Astrocyte (in vitro differentiated cells and primary cell): ENCODE measurements around the gene CREB1. TPM values are rescaled to one million over a fixed set of nuclear protein-coding genes. Genes with fewer than 3 reads are reported as not detected.
A peak's percentile ranks its signal among the peaks of the same experiment; 100 is the strongest.

Experiments used
- DNase-seq: peaks from one replicate; pipeline ENCODE4 v3.0.0-alpha.2; 2010; ENCODE audit warnings: low read depth
- FAIRE-seq: peaks from 2 replicates; lab custom pipeline; 2011; peaks lifted over from hg19 to GRCh38; lab: Jason Lieb, UNC
- H2AFZ ChIP-seq: 2 replicates; pipeline ENCODE4 v1.6.0; 2012; ENCODE audit warnings: low read depth, low read length, inconsistent platforms
- H3K27ac ChIP-seq: 2 replicates; pipeline ENCODE4 v1.5.1; 2011; ENCODE audit warnings: low read depth, low read length, inconsistent platforms
- H3K27me3 ChIP-seq: 2 replicates; pipeline ENCODE4 v1.6.0; 2011; ENCODE audit warnings: low read length, inconsistent platforms; ENCODE audit not compliant: insufficient read depth
- H3K36me3 ChIP-seq: 2 replicates; pipeline ENCODE4 v1.5.1; 2011; ENCODE audit warnings: low read length, inconsistent platforms; ENCODE audit not compliant: insufficient read depth
- H3K4me1 ChIP-seq: 2 replicates; pipeline ENCODE4 v1.5.1; 2011; ENCODE audit warnings: low read length, inconsistent platforms; ENCODE audit not compliant: insufficient read depth
- H3K4me2 ChIP-seq: 2 replicates; pipeline ENCODE4 v1.6.0; 2012; ENCODE audit warnings: low read length, inconsistent platforms
- H3K4me3 ChIP-seq: 2 replicates; pipeline ENCODE4 v1.5.1; 2011; ENCODE audit warnings: low read depth, mild to moderate bottlenecking, low read length, inconsistent platforms; ENCODE audit not compliant: insufficient read depth
- H3K79me2 ChIP-seq: 2 replicates; pipeline ENCODE4 v1.6.0; 2012; ENCODE audit warnings: mild to moderate bottlenecking, low read length, inconsistent platforms; ENCODE audit not compliant: insufficient read depth
- H3K9ac ChIP-seq: 2 replicates; pipeline ENCODE4 v1.6.0; 2012; ENCODE audit warnings: mild to moderate bottlenecking, low read length, inconsistent platforms
- H3K9me3 ChIP-seq: 2 replicates; pipeline ENCODE4 v1.5.1; 2012; ENCODE audit warnings: low read depth, mild to moderate bottlenecking, low read length, inconsistent platforms; ENCODE audit not compliant: insufficient read depth
- H4K20me1 ChIP-seq: 2 replicates; pipeline ENCODE4 v1.6.0; 2012; ENCODE audit warnings: low read length, inconsistent platforms; ENCODE audit not compliant: insufficient read depth
- H3K27ac Mint-ChIP-seq: one replicate; pipeline ENCODE4 v1.8.0; 2021; ENCODE audit warnings: mild to moderate bottlenecking, mixed read lengths; ENCODE audit not compliant: unreplicated experiment
- H3K27me3 Mint-ChIP-seq: one replicate; pipeline ENCODE4 v1.8.0; 2021; ENCODE audit warnings: low read depth, mixed read lengths; ENCODE audit not compliant: unreplicated experiment
- H3K36me3 Mint-ChIP-seq: one replicate; pipeline ENCODE4 v1.8.0; 2021; ENCODE audit warnings: low read depth, mixed read lengths; ENCODE audit not compliant: unreplicated experiment
- H3K4me1 Mint-ChIP-seq: one replicate; pipeline ENCODE4 v1.8.0; 2021; ENCODE audit warnings: low read depth, mixed read lengths; ENCODE audit not compliant: unreplicated experiment
- H3K4me3 Mint-ChIP-seq: one replicate; pipeline ENCODE4 v1.8.0; 2021; ENCODE audit warnings: mild to moderate bottlenecking, moderate library complexity, mixed read lengths; ENCODE audit not compliant: unreplicated experiment
- H3K9me3 Mint-ChIP-seq: one replicate; pipeline ENCODE4 v1.8.0; 2021; ENCODE audit warnings: mild to moderate bottlenecking, mixed read lengths; ENCODE audit not compliant: unreplicated experiment
- CTCF ChIP-seq: IDR thresholded peaks from 2 replicates; pipeline ENCODE4 v1.5.1; 2011; ENCODE audit warnings: low read depth, mild to moderate bottlenecking, inconsistent platforms, low read length, moderate library complexity; ENCODE audit not compliant: insufficient read depth
- EZH2 ChIP-seq: IDR thresholded peaks from 2 replicates; pipeline ENCODE4 v1.6.1; 2012; ENCODE audit warnings: mild to moderate bottlenecking, low read length, inconsistent platforms; ENCODE audit not compliant: insufficient read depth
- total RNA-seq: library from RNA; stranded (reverse); gene quantifications from 2 replicates; pipeline ENCODE4 v1.2.1, GENCODE V29; 2021

CREB1 gene
- total RNA-seq, 1 donor from 2014 or later: 63.3 TPM

GRCh38 chr2:207617011-207617671 is 87.4 kb downstream of the CREB1 start:
- peaks cover 7% of the 10 kb centered on the region for H3K36me3 Mint-ChIP-seq
- H3K4me3 Mint-ChIP-seq: peak overlapping the region; percentile 2
- no peaks in the 10 kb centered on the region for H3K27me3 Mint-ChIP-seq
- no peaks in the 10 kb centered on the region for H4K20me1 ChIP-seq
- H3K27ac ChIP-seq: peak overlapping the region; percentile 97
- peaks cover 2% of the 10 kb centered on the region for H3K36me3 ChIP-seq
- no peaks in the 10 kb centered on the region for H3K27me3 ChIP-seq
- TF ChIP-seq EZH2: no peak
- no peak for TF ChIP-seq CTCF
- peaks cover 21% of the 10 kb centered on the region for H3K4me1 ChIP-seq
- FAIRE-seq: peak; percentile 93
- H3K9me3 Mint-ChIP-seq: no peaks in the 10 kb centered on the region
- H3K27ac Mint-ChIP-seq: peak overlapping the region; percentile 75
- peak overlapping the region; percentile 82 for H3K9ac ChIP-seq
- H3K4me3 ChIP-seq: peak overlapping the region; percentile 30
- no peak overlapping the region for H2AFZ ChIP-seq
- H3K9me3 ChIP-seq: no peaks in the 10 kb centered on the region
- peak overlapping the region; percentile 74 for H3K4me2 ChIP-seq
- DNase-seq: peak; percentile 90
- no peaks in the 10 kb centered on the region for H3K79me2 ChIP-seq
- H3K4me1 Mint-ChIP-seq: peaks cover 16% of the 10 kb centered on the region

- Mint-ChIP-seq H3K27ac (peak overlapping the region; percentile 48), H3K27me3 (no peaks in the 10 kb centered on the region), H3K4me3 (no peak overlapping the region), H3K36me3 (peaks cover 5% of the 10 kb centered on the region), H3K9me3 (no peaks in the 10 kb centered on the region), H3K4me1 (peaks cover 21% of the 10 kb centered on the region)
- Histone ChIP-seq H3K9me3 (no peaks in the 10 kb centered on the region), H3K36me3 (peaks cover 2% of the 10 kb centered on the region), H4K20me1 (no peaks in the 10 kb centered on the region), H3K4me1 (peaks cover 25% of the 10 kb centered on the region), H3K4me2 (no peak overlapping the region), H3K4me3 (no peak overlapping the region), H2AFZ (no peak overlapping the region), H3K9ac (no peak overlapping the region), H3K27me3 (no peaks in the 10 kb centered on the region), H3K27ac (no peak overlapping the region), H3K79me2 (peaks cover 6% of the 10 kb centered on the region)
- DNase-seq: no peak
- FAIRE-seq: no peak
- TF ChIP-seq EZH2 (no peak), CTCF (no peak)
Observed at GRCh38 chr2:207619764-207620203, 90.0 kb downstream of the CREB1 start.

- no peak for DNase-seq
- no peaks in the 10 kb centered on the region for H3K27me3 ChIP-seq
- H3K4me3 Mint-ChIP-seq: no peak overlapping the region
- TF ChIP-seq CTCF: no peak
- no peak for TF ChIP-seq EZH2
- no peak overlapping the region for H3K27ac Mint-ChIP-seq
- H3K27me3 Mint-ChIP-seq: no peaks in the 10 kb centered on the region
- no peak overlapping the region for H2AFZ ChIP-seq
- H3K27ac ChIP-seq: no peak overlapping the region
- H3K4me1 ChIP-seq: peaks cover 26% of the 10 kb centered on the region
- no peak overlapping the region for H3K4me3 ChIP-seq
- no peak overlapping the region for H3K4me2 ChIP-seq
- peaks cover 1% of the 10 kb centered on the region for H3K36me3 Mint-ChIP-seq
- no peaks in the 10 kb centered on the region for H3K9me3 Mint-ChIP-seq
- no peak overlapping the region for H3K9ac ChIP-seq
- H3K79me2 ChIP-seq: peaks cover 6% of the 10 kb centered on the region
- FAIRE-seq: no peak
- peaks cover 17% of the 10 kb centered on the region for H3K4me1 Mint-ChIP-seq
- no peaks in the 10 kb centered on the region for H3K9me3 ChIP-seq
- H3K36me3 ChIP-seq: peaks cover 2% of the 10 kb centered on the region
- no peaks in the 10 kb centered on the region for H4K20me1 ChIP-seq
Observed at GRCh38 chr2:207621501-207622039, 91.8 kb downstream of the CREB1 start.
